Measurements from ENCODE around the gene AHNAK2.

GRCh38 chr14:104984056-104984894 lies 6.1 kb upstream of the AHNAK2 start:
- TF ChIP-seq CTCF (IDR thresholded peaks at IDR 0.05), result no peak
- TF ChIP-seq POLR2A (IDR thresholded peaks at IDR 0.05), result no peak
